Omental fat pad (tissue), 4 donors: Measurements from ENCODE around the gene FAM13C. TPM values are rescaled to one million over a fixed set of nuclear protein-coding genes. Genes with fewer than 3 reads are reported as not detected.

ENCODE experiments used
- ATAC-seq: fragments of 150-250 bp; one replicate; pipeline ENCODE4 v1.9.1; 2016; ENCODE audit warnings: mild to moderate bottlenecking, moderate library complexity; ENCODE audit not compliant: low FRiP score
- DNase-seq: peaks from one replicate; pipeline ENCODE4 v3.0.0-alpha.2; 2019; ENCODE audit warnings: low spot score
- total RNA-seq, 4 donors: library from RNA; depleted of rRNA; stranded (reverse); fragments of >200 nt; gene quantifications; one replicate each; pipeline ENCODE4 v1.1.0, GENCODE V29; 2016
- TF ChIP-seq, protein P1 (sequence below), 3 donors: fragments of 450-650 bp; IDR thresholded peaks; one replicate each; pipeline ENCODE4 v1.5.1; 2016 to 2017; ENCODE audit warnings: antibody characterized with exemption in 3 of 3, mild to moderate bottlenecking in 3 of 3, moderate library complexity in 2 of 3

Gene FAM13C
- total RNA-seq, 4 donors from 2014 or later = 2.2 to 43.0 (median 11.6) TPM

DNA sequence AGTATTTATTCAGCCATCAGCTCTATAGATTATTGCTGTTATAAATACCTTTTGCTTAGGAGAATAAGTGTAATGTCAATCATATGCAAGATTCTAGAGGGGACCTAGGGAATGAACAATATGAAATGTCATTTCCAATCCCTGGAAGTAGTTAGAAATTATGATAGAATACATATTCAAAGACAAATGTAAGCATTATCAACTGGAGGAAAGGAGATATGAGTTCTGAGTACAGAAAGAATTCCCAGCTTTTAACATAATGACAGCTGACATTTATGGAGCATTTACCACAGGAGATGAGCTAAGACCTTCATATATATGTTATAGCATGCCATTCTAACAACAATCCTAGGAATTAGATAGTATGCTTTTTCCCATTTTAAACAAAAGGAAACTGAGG is 86.2 kb downstream of the FAM13C start:
- ATAC-seq (no peak), DNase-seq (no peak)
- TF ChIP-seq, protein P1, sequence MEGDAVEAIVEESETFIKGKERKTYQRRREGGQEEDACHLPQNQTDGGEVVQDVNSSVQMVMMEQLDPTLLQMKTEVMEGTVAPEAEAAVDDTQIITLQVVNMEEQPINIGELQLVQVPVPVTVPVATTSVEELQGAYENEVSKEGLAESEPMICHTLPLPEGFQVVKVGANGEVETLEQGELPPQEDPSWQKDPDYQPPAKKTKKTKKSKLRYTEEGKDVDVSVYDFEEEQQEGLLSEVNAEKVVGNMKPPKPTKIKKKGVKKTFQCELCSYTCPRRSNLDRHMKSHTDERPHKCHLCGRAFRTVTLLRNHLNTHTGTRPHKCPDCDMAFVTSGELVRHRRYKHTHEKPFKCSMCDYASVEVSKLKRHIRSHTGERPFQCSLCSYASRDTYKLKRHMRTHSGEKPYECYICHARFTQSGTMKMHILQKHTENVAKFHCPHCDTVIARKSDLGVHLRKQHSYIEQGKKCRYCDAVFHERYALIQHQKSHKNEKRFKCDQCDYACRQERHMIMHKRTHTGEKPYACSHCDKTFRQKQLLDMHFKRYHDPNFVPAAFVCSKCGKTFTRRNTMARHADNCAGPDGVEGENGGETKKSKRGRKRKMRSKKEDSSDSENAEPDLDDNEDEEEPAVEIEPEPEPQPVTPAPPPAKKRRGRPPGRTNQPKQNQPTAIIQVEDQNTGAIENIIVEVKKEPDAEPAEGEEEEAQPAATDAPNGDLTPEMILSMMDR (IDR thresholded peaks at IDR 0.05) = no peak

DNA sequence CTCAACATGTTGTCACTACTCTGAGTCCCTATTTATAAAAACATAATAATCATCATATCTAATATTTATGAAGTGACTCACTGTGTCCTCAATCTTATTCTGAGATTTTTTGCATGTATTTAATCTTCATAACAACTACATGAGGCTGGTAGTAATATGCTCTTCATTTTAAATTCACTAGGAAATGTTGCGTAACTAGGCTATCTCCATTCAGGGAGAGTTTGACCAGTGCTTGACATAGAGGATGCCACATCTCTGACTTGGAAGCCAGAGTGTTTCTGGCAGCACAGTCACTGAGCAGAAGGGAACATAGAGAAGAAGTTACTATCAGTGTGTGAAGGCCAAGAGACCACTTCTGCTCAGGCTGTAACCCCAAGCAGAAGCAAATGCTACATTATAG is 88.9 kb downstream of the FAM13C start:
- DNase-seq (no peak), ATAC-seq (no peak)
- TF ChIP-seq, protein P1 (IDR thresholded peaks at IDR 0.05) = no peak

DNA sequence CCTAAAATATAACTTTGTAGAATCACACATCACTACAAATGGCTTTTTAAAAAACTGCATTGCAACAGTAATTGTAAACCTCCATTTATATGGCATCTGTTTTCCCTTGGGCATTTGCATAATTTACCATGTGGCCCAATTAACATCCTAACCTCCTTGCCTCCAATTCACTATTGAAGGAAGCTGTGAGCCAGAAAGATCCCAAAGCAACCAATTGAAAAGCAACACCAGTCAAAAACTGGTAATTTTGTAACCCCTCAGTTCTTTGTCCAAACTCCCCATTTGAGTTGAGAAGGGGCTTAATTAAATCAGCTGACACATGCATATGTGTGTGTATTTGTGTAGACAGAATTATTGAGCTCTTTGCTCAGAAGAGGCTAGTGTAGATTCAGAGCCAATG is 90.3 kb downstream of the FAM13C start:
- TF ChIP-seq, protein P1 (IDR thresholded peaks at IDR 0.05) = no peak
- no peak for ATAC-seq
- DNase-seq = no peak

DNA sequence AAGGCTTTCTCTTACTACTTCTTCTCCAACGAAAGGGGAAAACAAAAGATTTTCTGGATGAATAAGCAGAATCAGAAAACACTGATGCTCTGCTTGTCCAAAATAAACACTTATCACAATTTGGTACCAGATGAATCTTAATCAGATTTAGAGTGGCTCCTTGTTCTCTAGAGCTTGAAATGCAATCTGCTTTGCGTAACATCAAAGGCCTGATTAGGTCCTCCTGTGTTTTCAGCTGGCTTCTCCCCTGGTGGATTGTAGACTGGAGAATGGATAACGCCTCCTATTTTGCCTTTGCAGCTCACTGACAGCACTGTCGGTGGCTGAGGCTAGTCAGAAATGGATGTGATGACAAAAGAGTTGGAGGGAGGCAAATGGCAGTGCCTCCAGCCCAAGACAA is 91.2 kb downstream of the FAM13C start:
- DNase-seq (no peak), ATAC-seq (no peak)
- TF ChIP-seq, protein P1 (IDR thresholded peaks at IDR 0.05) = no peak

DNA sequence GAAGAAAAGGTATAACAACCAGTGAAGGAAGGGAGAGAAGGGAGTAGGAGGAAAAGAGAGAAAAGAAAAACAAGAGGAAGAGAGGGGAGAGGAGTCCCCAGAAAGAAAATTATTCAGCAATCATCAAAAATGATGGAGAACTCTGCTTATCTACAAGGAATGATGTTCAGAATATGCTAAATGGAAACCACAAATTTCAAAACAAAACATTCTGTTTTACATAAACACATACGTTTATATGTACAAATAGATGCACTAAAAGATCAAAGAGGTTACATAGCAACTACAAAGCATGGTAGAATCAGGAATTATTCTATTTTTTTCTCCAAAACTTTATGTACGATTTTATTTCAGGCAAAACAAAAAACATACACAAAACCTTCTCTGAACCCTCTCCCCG is 91.9 kb downstream of the FAM13C start:
- ATAC-seq (no peak), DNase-seq (no peak)
- TF ChIP-seq, protein P1 (IDR thresholded peaks at IDR 0.05) = no peak

DNA sequence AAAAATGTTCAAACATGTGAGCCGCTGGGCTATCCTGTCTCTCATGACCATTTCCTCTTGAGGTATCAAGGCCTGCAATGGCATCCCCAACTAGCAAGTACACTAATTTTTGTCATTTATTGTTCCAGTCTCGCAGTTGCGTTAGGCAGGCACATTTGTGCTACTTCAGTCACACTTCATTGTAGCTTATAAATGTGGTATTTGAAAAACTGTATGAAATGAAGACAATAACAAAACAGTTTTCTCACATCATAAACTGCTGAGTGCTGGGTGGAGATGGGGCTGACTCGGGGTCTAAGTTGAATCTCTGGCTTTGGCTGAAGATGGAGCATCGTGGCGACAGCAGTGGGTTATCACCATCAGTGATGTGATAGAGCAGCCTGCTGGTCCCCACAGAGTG is 92.7 kb downstream of the FAM13C start:
- TF ChIP-seq, protein P1 (IDR thresholded peaks at IDR 0.05) = no peak
- DNase-seq (no peak), ATAC-seq (no peak)

DNA sequence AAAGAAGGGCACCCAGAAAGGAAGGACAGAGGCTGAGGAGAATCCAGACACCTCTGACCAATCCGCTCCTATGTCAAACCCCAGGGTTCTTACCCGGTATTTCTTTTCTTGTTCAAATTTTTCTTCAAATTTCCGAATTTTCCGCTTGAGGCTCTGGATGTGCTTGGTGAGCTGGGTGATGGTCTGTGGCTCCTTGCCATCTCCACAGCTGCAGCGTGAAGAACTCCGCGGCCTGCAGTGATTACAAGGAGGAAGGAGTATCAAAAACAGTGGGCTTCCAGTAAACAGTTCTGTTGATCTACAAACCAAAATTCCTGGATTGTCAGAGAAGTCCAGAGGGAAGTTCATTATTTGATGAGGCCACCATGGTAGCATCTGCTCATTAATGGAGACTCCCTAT is 93.9 kb downstream of the FAM13C start:
- DNase-seq = no peak
- ATAC-seq = no peak
- TF ChIP-seq, protein P1 (IDR thresholded peaks at IDR 0.05) = no peak
